ENCODE results near the gene TANC1.

GRCh38 chr2:159067971-159068370 lies 99.5 kb downstream of the TANC1 start:
- TF ChIP-seq POLR2AphosphoS5 (IDR thresholded peaks at IDR 0.05) (no peak), SMC3 (conservative IDR thresholded peaks at IDR 0.05; ENCODE audit: poor library complexity) (no peak), CTCF (IDR thresholded peaks at IDR 0.05; ENCODE audit: poor library complexity, severe bottlenecking) (no peak), EZH2 (IDR thresholded peaks at IDR 0.05; ENCODE audit: borderline replicate concordance, insufficient read depth, low read length, poor library complexity, severe bottlenecking) (no peak), EP300 (conservative IDR thresholded peaks at IDR 0.05; ENCODE audit: poor library complexity, severe bottlenecking) (no peak), REST (IDR thresholded peaks at IDR 0.05; ENCODE audit: borderline replicate concordance) (no peak)

Measured in neural cell (in vitro differentiated cells).